Activated CD4-positive, alpha-beta T cell treated with anti-CD3 and anti-CD28 coated beads, Interleukin-2, amount 10 ng/mL, durations not matched to agents 7 days and 5 days (primary cell): Measurements from ENCODE around the gene PPP1R14D. TPM values are rescaled to one million over a fixed set of nuclear protein-coding genes. Genes with fewer than 3 reads are reported as not detected.

ENCODE experiments used
- CTCF ChIA-PET: fragments of 350-600 bp; sonication (Branson Sonifier 250); formaldehyde crosslinking; loops from one replicate; lab custom pipeline; 2021; ENCODE audit warnings: antibody characterized with exemption; lab: Charles Lee
- POLR2A ChIA-PET: fragments of 350-600 bp; sonication (Branson Sonifier 250); formaldehyde crosslinking; loops from one replicate; lab custom pipeline; 2021; ENCODE audit warnings: antibody characterized with exemption; lab: Charles Lee
- DNase-seq: peaks from one replicate; pipeline ENCODE4 v3.0.0-alpha.2; 2020
- H3K27ac Mint-ChIP-seq: one replicate; pipeline ENCODE4 v1.8.0; 2021; ENCODE audit warnings: mild to moderate bottlenecking, moderate library complexity, mixed read lengths
- H3K27me3 Mint-ChIP-seq: one replicate; pipeline ENCODE4 v1.8.0; 2021; ENCODE audit warnings: mixed read lengths
- H3K36me3 Mint-ChIP-seq: one replicate; pipeline ENCODE4 v1.8.0; 2021; ENCODE audit warnings: low read depth, mixed read lengths
- H3K4me1 Mint-ChIP-seq: one replicate; pipeline ENCODE4 v1.8.0; 2021; ENCODE audit warnings: mixed read lengths
- H3K4me3 Mint-ChIP-seq: one replicate; pipeline ENCODE4 v1.8.0; 2021; ENCODE audit warnings: mild to moderate bottlenecking, moderate library complexity, mixed read lengths
- H3K9me3 Mint-ChIP-seq: one replicate; pipeline ENCODE4 v1.8.0; 2021; ENCODE audit warnings: mixed read lengths
- total RNA-seq, 2 experiments: library from RNA; stranded (reverse); gene quantifications; one replicate each; pipeline ENCODE4 v1.2.3, GENCODE V29; 2021

The PPP1R14D gene
- total RNA-seq, 2 experiments from 2014 or later = not detected

GRCh38 chr15:40829115-40829514, 607 bp upstream of the PPP1R14D start:
- ChIA-PET POLR2A (no interaction called here), CTCF (interaction anchor here (0.9 to 1.1 kb wide), 2 partner anchors 15 to 81 kb away, joined by 3 read pairs; partner anchors contain the start of gene SPINT1)
- H3K36me3 Mint-ChIP-seq = no peaks in the 10 kb centered on the region
- peaks cover 7% of the 10 kb centered on the region for H3K27me3 Mint-ChIP-seq
- no peak overlapping the region for H3K27ac Mint-ChIP-seq
- no peaks in the 10 kb centered on the region for H3K9me3 Mint-ChIP-seq
- DNase-seq = no peak
- no peaks in the 10 kb centered on the region for H3K4me1 Mint-ChIP-seq
- H3K4me3 Mint-ChIP-seq = no peak overlapping the region

- CTCF ChIA-PET = no interaction called here
- no peak for DNase-seq
- POLR2A ChIA-PET = no interaction called here
- Mint-ChIP-seq H3K4me3 (no peak overlapping the region), H3K9me3 (no peaks in the 10 kb centered on the region), H3K27ac (no peak overlapping the region), H3K36me3 (no peaks in the 10 kb centered on the region), H3K4me1 (no peaks in the 10 kb centered on the region), H3K27me3 (peaks cover 8% of the 10 kb centered on the region)
These were observed 2.0 kb downstream of the PPP1R14D start for GRCh38 chr15:40826423-40827075.

- CTCF ChIA-PET = no interaction called here
- POLR2A ChIA-PET = no interaction called here
These were observed 2.7 kb downstream of the PPP1R14D start for GRCh38 chr15:40825661-40826422.

GRCh38 chr15:40823572-40824343, 4.8 kb downstream of the PPP1R14D start:
- Mint-ChIP-seq H3K4me1 (no peaks in the 10 kb centered on the region), H3K9me3 (no peaks in the 10 kb centered on the region), H3K4me3 (no peak overlapping the region), H3K27me3 (peaks cover 8% of the 10 kb centered on the region), H3K27ac (no peak overlapping the region), H3K36me3 (no peaks in the 10 kb centered on the region)
- DNase-seq = no peak
- POLR2A ChIA-PET = no interaction called here
- CTCF ChIA-PET = no interaction called here

More at GRCh38 chr15:40825661-40826422, 2.7 kb downstream of the PPP1R14D start:
- no peaks in the 10 kb centered on the region for H3K36me3 Mint-ChIP-seq
- no peaks in the 10 kb centered on the region for H3K9me3 Mint-ChIP-seq
- no peak overlapping the region for H3K27ac Mint-ChIP-seq
- no peak overlapping the region for H3K4me3 Mint-ChIP-seq
- DNase-seq = no peak
- H3K27me3 Mint-ChIP-seq = peaks cover 8% of the 10 kb centered on the region
- H3K4me1 Mint-ChIP-seq = no peaks in the 10 kb centered on the region

DNA sequence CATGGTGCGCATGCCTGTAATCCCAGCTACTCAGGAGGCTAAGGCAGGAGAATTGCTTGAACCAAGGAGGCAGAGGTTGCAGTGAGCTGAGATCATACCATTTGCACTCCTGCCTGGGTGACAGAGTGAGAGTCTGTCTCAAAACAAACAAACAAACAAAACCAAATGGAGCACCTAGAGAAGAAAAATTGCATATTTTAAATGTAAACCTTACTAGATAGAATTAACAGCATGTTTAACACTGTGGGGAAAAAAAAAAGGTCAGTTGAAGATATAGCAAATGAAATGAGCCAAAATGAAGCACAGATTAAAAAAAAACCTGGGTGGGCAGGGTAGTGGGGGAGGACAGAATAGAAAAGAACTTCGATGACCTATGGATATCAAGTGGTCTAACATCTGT, 7.3 kb downstream of the PPP1R14D start:
- no peaks in the 10 kb centered on the region for H3K4me1 Mint-ChIP-seq
- H3K36me3 Mint-ChIP-seq = no peaks in the 10 kb centered on the region
- ChIA-PET CTCF (no interaction called here), POLR2A (no interaction called here)
- H3K4me3 Mint-ChIP-seq = no peak overlapping the region
- DNase-seq = no peak
- H3K27ac Mint-ChIP-seq = no peak overlapping the region
- H3K9me3 Mint-ChIP-seq = no peaks in the 10 kb centered on the region
- H3K27me3 Mint-ChIP-seq = peaks cover 6% of the 10 kb centered on the region

DNA sequence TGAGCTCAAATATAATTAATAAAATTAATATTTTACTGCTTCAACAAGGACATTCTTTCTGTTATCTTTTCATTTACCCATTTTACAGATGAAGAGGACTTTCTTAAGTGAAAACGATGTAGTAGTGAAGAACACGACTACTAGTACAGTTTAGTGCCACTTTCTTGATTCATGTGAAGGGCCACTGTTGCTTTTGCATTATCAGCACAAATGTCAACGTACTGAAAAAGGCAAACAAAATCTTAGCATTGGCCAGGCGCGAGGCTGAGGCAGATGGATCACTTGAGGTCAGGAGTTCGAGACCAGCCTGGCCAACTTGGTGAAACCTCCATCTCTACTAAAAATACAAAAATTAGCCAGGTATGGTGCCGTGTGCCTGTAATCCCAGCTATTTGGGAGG, 9.5 kb downstream of the PPP1R14D start:
- POLR2A ChIA-PET = interaction anchor here (0.6 kb wide), 1 partner anchor 414 kb away, joined by 3 read pairs; no protein-coding TSS in a partner anchor
- Mint-ChIP-seq H3K27me3 (peaks cover 4% of the 10 kb centered on the region), H3K36me3 (peaks cover 10% of the 10 kb centered on the region), H3K27ac (no peak overlapping the region), H3K4me3 (no peak overlapping the region), H3K9me3 (no peaks in the 10 kb centered on the region), H3K4me1 (no peaks in the 10 kb centered on the region)
- CTCF ChIA-PET = interaction anchor here (0.6 kb wide), 2 partner anchors 38 to 65 kb away, joined by 3 read pairs; no protein-coding TSS in a partner anchor
- no peak for DNase-seq

- ChIA-PET CTCF (interaction anchor here (0.6 to 1.9 kb wide), 5 partner anchors 14 to 43 kb away, joined by 3 to 5 read pairs (median 4); partner anchors contain the start of gene SPINT1), POLR2A (no interaction called here)
- Mint-ChIP-seq H3K36me3 (peaks cover 10% of the 10 kb centered on the region), H3K4me3 (no peak overlapping the region), H3K27me3 (peaks cover 3% of the 10 kb centered on the region), H3K27ac (no peak overlapping the region), H3K4me1 (no peaks in the 10 kb centered on the region), H3K9me3 (no peaks in the 10 kb centered on the region)
- DNase-seq = no peak
These were observed 13.3 kb downstream of the PPP1R14D start for GRCh38 chr15:40815042-40815698.

GRCh38 chr15:40812721-40813425, 15.6 kb downstream of the PPP1R14D start:
- POLR2A ChIA-PET = no interaction called here

DNA sequence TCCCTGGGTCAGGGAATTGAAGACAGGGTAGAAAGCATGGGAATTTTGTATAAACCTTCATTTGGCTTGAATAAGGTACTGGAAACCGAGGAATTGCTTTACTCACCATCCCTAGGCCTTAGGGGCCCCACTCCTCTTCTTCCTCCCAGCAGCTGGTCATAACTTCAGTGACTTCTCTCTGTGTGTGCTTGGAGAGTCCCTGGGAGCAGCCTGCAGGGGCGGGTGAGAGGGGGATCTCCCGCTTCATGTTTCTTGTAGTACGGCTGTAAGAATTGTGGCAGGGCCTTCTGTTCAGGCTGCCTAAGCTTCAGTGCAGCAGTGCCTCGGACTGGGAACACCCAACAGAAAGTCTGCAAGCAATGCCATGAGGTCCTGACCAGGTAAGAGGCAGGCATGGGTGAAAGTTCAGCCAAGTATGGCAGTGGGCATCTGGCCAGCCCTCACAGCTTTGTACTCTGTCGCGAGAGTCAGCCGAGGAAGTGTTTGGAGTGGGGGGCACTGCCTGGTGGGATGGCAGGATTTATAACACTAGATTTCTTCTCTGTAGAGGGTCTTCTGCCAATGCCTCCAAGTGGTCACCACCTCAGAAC, 19.6 kb downstream of the PPP1R14D start:
- CTCF ChIA-PET = interaction anchor here (0.6 kb wide), 1 partner anchor 267 kb away, joined by 3 read pairs; no protein-coding TSS in a partner anchor
- no peak for DNase-seq
- H3K4me1 Mint-ChIP-seq = peaks cover 25% of the 10 kb centered on the region
- H3K4me3 Mint-ChIP-seq = peak overlapping the region; percentile 90
- no peaks in the 10 kb centered on the region for H3K9me3 Mint-ChIP-seq
- H3K27me3 Mint-ChIP-seq = no peaks in the 10 kb centered on the region
- H3K36me3 Mint-ChIP-seq = peaks cover 2% of the 10 kb centered on the region
- no peak overlapping the region for H3K27ac Mint-ChIP-seq
- POLR2A ChIA-PET = no interaction called here

More at GRCh38 chr15:40812721-40813425, 15.6 kb downstream of the PPP1R14D start:
- CTCF ChIA-PET = interaction anchor here (0.6 to 1.0 kb wide), 6 partner anchors 8 to 158 kb away, joined by 3 read pairs; no protein-coding TSS in a partner anchor
- Mint-ChIP-seq H3K27ac (no peak overlapping the region), H3K4me3 (no peak overlapping the region), H3K4me1 (peaks cover 15% of the 10 kb centered on the region), H3K36me3 (peaks cover 10% of the 10 kb centered on the region), H3K27me3 (no peaks in the 10 kb centered on the region), H3K9me3 (no peaks in the 10 kb centered on the region)
- no peak for DNase-seq

DNA sequence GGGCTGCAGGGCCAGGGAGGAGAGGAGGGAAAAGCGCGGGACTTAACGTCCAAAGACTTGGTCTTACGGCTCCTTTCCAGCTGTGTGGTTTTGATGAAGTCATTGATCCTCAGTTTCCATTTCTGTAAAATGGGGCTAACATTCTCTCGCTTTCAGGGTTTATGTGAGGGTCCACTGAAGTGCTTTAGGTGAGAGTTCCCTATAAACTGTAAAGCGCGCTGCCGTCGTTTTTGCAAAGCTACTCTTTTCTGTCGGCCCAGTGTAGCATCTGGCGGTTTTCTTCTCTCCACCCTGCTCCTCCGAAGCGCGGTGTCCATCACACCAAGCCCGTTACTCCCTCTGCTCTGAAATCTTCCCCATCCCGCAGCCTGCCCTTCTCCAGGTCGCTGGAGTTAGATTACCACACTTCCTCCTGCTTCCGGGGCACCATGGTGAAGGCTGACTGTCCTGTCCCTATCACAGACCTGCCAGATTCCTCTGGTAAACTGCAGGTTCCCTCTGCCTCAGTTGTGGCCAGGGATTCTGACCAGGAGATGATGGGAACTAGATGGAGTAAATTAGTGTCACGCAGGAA, 20.5 kb downstream of the PPP1R14D start:
- H3K27me3 Mint-ChIP-seq = no peaks in the 10 kb centered on the region
- peak overlapping the region; percentile 98 for H3K27ac Mint-ChIP-seq
- CTCF ChIA-PET = interaction anchor here (1.3 to 1.9 kb wide), 3 partner anchors 16 to 114 kb away, joined by 3 to 5 read pairs (median 4); no protein-coding TSS in a partner anchor

More for the DNA sequence above, 20.5 kb downstream of the PPP1R14D start:
- POLR2A ChIA-PET = no interaction called here
- Mint-ChIP-seq H3K4me1 (peaks cover 29% of the 10 kb centered on the region), H3K36me3 (peaks cover 2% of the 10 kb centered on the region), H3K9me3 (no peaks in the 10 kb centered on the region), H3K4me3 (peak overlapping the region; percentile 90)
- no peak for DNase-seq
